ENCODE results near the gene AIRE. TPM values are rescaled to one million over a fixed set of nuclear protein-coding genes. Genes with fewer than 3 reads are reported as not detected.

Gene AIRE
- total RNA-seq, 1 experiment from 2014 or later = not detected

GRCh38 chr21:44297525-44298290 lies 12.0 kb downstream of the AIRE start:
- TF ChIP-seq, protein P1, sequence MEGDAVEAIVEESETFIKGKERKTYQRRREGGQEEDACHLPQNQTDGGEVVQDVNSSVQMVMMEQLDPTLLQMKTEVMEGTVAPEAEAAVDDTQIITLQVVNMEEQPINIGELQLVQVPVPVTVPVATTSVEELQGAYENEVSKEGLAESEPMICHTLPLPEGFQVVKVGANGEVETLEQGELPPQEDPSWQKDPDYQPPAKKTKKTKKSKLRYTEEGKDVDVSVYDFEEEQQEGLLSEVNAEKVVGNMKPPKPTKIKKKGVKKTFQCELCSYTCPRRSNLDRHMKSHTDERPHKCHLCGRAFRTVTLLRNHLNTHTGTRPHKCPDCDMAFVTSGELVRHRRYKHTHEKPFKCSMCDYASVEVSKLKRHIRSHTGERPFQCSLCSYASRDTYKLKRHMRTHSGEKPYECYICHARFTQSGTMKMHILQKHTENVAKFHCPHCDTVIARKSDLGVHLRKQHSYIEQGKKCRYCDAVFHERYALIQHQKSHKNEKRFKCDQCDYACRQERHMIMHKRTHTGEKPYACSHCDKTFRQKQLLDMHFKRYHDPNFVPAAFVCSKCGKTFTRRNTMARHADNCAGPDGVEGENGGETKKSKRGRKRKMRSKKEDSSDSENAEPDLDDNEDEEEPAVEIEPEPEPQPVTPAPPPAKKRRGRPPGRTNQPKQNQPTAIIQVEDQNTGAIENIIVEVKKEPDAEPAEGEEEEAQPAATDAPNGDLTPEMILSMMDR (IDR thresholded peaks at IDR 0.05; ENCODE audit: insufficient read depth in 1 of 2, low read depth in 1 of 2, low read length in 1 of 2, severe bottlenecking in 1 of 2, unreplicated experiment in 1 of 2) = peak; percentile 72 to 81
- Mint-ChIP-seq H3K9me3 (ENCODE audit: unreplicated experiment) (no peaks in the 10 kb centered on the region), H3K27ac (ENCODE audit: unreplicated experiment) (no peak overlapping the region), H3K27me3 (ENCODE audit: insufficient read depth, unreplicated experiment) (no peaks in the 10 kb centered on the region), H3K36me3 (ENCODE audit: insufficient read depth, unreplicated experiment) (no peaks in the 10 kb centered on the region), H3K4me1 (ENCODE audit: low read depth, unreplicated experiment) (no peaks in the 10 kb centered on the region), H3K4me3 (ENCODE audit: unreplicated experiment) (no peak overlapping the region)
- Histone ChIP-seq H3K36me3 (ENCODE audit: control insufficient read depth, insufficient read depth, low read length) (no peaks in the 10 kb centered on the region), H3K9me3 (no peaks in the 10 kb centered on the region), H3K4me1 (peaks cover 20% of the 10 kb centered on the region), H3K4me3 (ENCODE audit: low read depth, low read length) (no peak overlapping the region), H3K27me3 (replicated peaks; ENCODE audit: control insufficient read depth, insufficient read depth, low read length) (no peaks in the 10 kb centered on the region)
- no TSS peak for BruUV-seq (replicated peaks)
- intact Hi-C loops (cut with micrococcal nuclease; ENCODE audit: unreplicated experiment) = no loop called here
- ChIA-PET CTCF (interaction anchor here (0.6 to 1.4 kb wide), 4 partner anchors 20 to 34 kb away, joined by 3 to 10 read pairs (median 4); no protein-coding TSS in a partner anchor), POLR2A (interaction anchor here (0.6 kb wide), 1 partner anchor 44 kb away, joined by 3 read pairs; no protein-coding TSS in a partner anchor)
- DNase-seq = peak; percentile 84 to 87

DNA sequence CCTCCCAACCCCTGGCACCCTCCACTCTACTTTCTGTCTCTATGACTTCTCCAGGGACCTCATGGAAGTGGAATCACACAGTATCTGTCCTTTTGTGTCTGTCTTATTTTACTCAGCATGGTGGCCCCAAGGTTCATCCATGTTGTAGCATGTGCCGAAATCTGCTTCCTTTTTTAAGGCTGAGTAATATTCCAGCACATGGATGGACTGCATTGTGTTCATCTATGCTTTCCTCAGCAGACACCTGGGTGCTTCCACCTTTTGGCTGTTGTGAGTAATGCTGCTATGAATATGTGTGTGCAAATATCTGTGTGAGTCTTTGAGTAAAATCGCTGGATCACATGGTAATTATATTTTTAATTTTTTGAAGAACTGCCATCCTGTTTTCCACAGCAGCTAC lies 12.6 kb downstream of the AIRE start:
- Mint-ChIP-seq H3K4me1 (ENCODE audit: low read depth, unreplicated experiment) (peaks cover 3% of the 10 kb centered on the region), H3K27me3 (ENCODE audit: insufficient read depth, unreplicated experiment) (no peaks in the 10 kb centered on the region), H3K9me3 (ENCODE audit: unreplicated experiment) (no peaks in the 10 kb centered on the region), H3K36me3 (ENCODE audit: insufficient read depth, unreplicated experiment) (no peaks in the 10 kb centered on the region), H3K27ac (ENCODE audit: unreplicated experiment) (no peak overlapping the region), H3K4me3 (ENCODE audit: unreplicated experiment) (no peak overlapping the region)
- ChIA-PET POLR2A (no interaction called here), CTCF (interaction anchor here (0.6 to 1.4 kb wide), 3 partner anchors 21 to 35 kb away, joined by 3 to 10 read pairs (median 5); no protein-coding TSS in a partner anchor)
- no peaks in the 10 kb centered on the region for H3K36me3 ChIP-seq (ENCODE audit: control insufficient read depth, insufficient read depth, low read length)
- TF ChIP-seq, protein P1 (IDR thresholded peaks at IDR 0.05; ENCODE audit: insufficient read depth in 1 of 2, low read depth in 1 of 2, low read length in 1 of 2, severe bottlenecking in 1 of 2, unreplicated experiment in 1 of 2) = no peak
- no peaks in the 10 kb centered on the region for H3K27me3 ChIP-seq (replicated peaks; ENCODE audit: control insufficient read depth, insufficient read depth, low read length)
- intact Hi-C loops (cut with micrococcal nuclease; ENCODE audit: unreplicated experiment) = no loop called here
- H3K4me1 ChIP-seq = peaks cover 24% of the 10 kb centered on the region
- DNase-seq = no peak
- H3K9me3 ChIP-seq = no peaks in the 10 kb centered on the region
- H3K4me3 ChIP-seq (ENCODE audit: low read depth, low read length) = no peak overlapping the region
- BruUV-seq (replicated peaks) = no TSS peak

GRCh38 chr21:44299085-44299457 lies 13.4 kb downstream of the AIRE start:
- H3K4me3 ChIP-seq (ENCODE audit: low read depth, low read length) = peak overlapping the region; percentile 86
- peak overlapping the region; percentile 74 for H3K4me3 Mint-ChIP-seq (ENCODE audit: unreplicated experiment)
- H3K9me3 Mint-ChIP-seq (ENCODE audit: unreplicated experiment) = no peaks in the 10 kb centered on the region
- no peaks in the 10 kb centered on the region for H3K27me3 ChIP-seq (replicated peaks; ENCODE audit: control insufficient read depth, insufficient read depth, low read length)
- CTCF ChIA-PET = no interaction called here
- peak in 1 of 2 experiments; percentile 27 for DNase-seq
- H3K36me3 ChIP-seq (ENCODE audit: control insufficient read depth, insufficient read depth, low read length) = peaks cover 1% of the 10 kb centered on the region; the same call in 1 of the 2 replicates
- no peaks in the 10 kb centered on the region for H3K27me3 Mint-ChIP-seq (ENCODE audit: insufficient read depth, unreplicated experiment)
- H3K4me1 ChIP-seq = peaks cover 31% of the 10 kb centered on the region
- no peaks in the 10 kb centered on the region for H3K36me3 Mint-ChIP-seq (ENCODE audit: insufficient read depth, unreplicated experiment)
- H3K9me3 ChIP-seq = no peaks in the 10 kb centered on the region
- no TSS peak for BruUV-seq (replicated peaks)
- POLR2A ChIA-PET = no interaction called here
- H3K4me1 Mint-ChIP-seq (ENCODE audit: low read depth, unreplicated experiment) = peaks cover 6% of the 10 kb centered on the region
- intact Hi-C loops (cut with micrococcal nuclease; ENCODE audit: unreplicated experiment) = no loop called here
- peak overlapping the region; percentile 53 for H3K27ac Mint-ChIP-seq (ENCODE audit: unreplicated experiment)
- TF ChIP-seq, protein P1 (IDR thresholded peaks at IDR 0.05; ENCODE audit: insufficient read depth in 1 of 2, low read depth in 1 of 2, low read length in 1 of 2, severe bottlenecking in 1 of 2, unreplicated experiment in 1 of 2) = no peak
